Raji (cell line): ENCODE results near the gene DCN.

Experiments used
- POLR2A ChIP-seq: IDR thresholded peaks from 2 replicates; pipeline ENCODE4 v1.6.1; 2011; ENCODE audit warnings: low read depth, low read length, control low read depth; ENCODE audit not compliant: insufficient read depth

The DCN gene

DNA sequence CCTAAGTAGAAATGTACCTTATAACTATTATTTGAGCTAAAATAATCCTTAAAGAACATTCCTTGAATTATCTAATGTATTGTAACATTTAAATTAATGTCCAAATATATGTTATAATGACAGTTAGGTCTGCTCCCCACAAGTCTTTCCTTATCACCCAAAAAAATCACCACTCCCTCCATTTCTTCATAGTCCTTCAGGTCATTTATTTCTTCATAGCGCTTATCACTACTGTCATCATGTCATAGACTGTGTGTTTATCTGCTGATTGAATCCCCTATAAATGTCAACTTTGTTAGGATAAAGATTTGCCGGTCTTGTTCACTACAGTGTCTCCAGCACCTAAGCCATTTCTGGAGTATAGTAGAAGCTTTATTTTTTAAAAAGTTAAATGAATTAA lies 83.3 kb downstream of the DCN start:
- no peak for TF ChIP-seq POLR2A

DNA sequence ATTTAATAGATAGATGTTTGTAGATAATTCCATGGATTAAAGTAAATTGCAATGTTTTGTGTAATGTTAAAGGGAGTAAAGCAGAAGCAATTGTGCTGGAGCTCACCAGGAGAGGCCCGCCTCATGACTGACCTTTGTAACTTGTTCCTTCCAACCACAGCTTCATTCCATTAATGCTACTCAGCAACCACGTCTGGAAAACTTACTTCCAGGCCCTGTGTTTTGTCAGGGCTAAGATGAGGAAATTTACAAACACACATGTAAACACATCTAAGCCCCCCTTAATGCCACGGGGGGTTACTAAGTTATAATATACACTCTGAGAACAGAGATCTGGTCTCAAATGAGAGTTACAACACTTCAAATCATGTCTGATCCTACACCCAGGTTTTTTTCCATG lies 83.7 kb downstream of the DCN start:
- no peak for TF ChIP-seq POLR2A

DNA sequence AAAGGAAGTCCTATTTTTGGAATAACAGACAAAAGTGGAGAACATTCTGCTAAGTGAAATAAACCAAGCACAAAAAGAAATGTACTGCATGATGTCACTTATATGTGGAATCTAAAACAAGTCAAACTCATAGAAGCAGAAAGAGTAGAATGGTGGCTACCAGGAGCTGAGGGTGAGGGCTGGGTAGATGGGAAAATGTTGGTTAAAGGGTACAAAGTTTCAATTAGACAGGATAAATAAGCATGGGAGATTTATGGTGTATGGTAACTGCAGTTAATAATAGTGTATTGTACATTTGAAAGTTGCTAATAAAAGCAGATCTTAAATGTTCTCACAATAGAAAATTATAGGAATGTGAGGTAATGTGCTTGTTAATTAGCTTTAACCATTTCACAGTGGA lies 84.2 kb downstream of the DCN start:
- TF ChIP-seq POLR2A: no peak

DNA sequence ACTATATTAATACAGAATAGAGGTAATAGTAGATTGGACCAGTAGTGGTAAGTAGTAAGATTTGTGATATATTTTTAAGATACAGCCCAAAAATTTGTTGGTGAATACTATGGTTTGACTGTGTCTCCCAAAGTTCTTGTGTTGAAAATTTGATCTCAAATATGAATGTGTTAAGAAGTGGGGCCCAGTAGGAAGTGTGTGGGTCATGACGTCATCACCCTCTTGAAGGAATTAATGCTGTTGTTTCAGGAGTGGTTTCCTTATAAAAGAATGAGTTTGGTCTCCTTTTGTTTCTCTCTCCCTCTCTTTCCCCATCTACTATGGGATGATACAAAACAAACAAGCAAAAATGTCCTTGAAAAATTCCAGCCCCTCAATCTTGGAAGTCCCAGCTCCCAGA lies 87.7 kb downstream of the DCN start:
- TF ChIP-seq POLR2A: no peak

DNA sequence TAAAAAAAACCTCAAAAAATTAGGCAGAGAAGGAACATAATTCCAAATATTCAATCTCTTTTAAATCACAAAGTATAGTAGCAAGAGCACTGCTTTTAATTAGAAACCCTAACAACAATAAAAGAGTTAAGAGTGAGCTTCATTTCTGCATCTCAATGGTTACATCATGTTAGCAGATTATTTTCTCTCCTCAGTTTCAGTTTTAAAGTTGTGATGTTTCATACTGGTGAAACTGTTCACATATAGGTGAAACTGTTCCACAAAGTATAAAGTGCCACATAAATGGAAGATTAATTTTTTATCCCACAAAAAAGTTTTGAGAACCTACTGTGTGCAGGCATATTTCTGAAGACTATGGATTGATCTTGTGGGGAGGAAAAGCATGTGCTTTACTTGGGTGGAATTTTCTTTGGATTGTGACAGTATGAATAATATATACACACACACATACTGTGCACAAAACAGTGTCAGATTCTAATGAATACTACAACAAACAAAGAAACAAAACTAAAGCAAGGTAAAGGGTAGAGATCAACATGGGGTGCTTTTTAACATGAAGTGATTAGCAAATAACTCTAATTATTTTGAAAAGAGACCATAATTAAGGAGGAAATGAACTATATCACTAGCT lies 88.5 kb downstream of the DCN start:
- no peak for TF ChIP-seq POLR2A

DNA sequence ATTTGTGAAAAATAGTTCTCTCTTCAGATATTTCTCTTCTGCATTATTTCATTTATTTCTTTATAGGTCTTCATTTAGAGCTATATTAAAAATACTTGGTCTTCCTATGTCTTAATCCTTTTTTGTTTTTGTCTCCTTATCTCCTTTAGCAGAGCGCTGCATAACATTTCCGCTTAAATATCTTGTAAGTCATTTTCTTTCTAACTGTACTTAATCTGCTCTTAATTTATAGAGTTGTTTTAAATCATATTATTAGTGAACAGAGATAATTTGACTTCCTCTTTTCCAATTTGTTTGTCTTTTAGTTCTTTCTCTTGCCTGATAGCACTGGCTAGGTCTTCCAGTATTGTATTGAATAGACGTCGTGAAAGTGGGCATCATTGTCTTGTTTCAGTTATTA lies 89.3 kb downstream of the DCN start:
- TF ChIP-seq POLR2A: no peak

DNA sequence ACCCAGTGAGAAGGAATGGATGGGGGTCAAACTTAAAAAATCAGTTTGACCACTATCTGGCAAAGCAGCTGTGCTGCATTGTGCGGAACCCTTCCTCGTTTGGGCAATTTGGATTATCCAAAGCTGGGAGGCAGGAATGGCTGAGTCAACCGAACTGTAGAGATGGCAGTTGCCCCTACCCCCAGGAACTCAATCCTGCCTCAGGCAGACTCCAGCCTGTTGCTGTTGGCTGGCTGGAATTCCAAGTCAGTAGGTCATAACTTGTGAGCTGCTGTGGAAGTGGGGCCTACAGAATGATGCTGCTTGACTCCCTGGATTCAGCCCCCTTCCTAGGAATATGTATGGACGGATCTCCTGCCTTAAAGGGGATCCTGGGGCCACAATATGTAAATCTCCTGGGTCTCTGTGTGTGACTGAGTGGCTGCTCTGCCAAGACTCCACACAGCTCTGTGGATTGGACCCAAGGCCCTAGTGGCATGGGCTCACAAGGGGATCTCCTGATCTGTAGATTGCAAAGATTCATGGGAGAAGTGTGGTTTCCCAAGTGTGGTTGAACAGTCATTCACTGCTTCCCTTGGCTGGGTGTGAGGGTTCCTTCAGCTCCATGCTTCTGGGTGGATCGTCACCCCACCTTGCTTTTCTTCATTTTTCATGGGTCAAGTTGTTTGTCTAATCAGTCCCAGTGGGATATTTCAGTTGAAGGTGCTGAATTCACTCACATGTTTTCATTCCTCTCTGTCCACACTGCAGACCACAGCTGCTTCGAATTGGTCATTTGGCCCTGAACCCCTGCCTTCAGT lies 90.5 kb downstream of the DCN start:
- no peak for TF ChIP-seq POLR2A
